Measurements from ENCODE around the gene TDP2. TPM values are rescaled to one million over a fixed set of nuclear protein-coding genes. Genes with fewer than 3 reads are reported as not detected.

TDP2 gene
- total and polyA plus RNA-seq, 9 of the 15 experiments (the other 6 are each of a cell fraction or from before 2014, with no cell fraction given) = 27.7 to 60.1 (median 31.8) TPM

DNA sequence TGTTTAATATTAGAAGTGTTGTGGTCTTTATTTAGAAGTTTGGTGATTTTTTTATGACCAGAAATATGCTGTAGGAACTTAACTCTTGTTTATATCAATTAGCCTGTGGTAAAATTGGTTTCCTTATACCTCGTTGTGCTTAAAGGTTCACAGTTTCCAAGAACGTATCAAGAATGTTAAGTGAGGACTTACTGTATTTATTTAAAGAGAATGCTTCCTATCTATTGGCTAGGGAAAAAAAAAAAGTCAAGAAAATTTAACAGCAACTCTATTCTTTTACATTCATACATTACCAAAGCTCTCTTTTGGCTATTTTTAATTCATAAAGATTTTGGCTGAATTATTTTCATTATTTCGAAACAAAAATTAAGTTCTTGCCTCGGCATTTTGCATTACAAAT is 22.3 kb downstream of the TDP2 start:
- Histone ChIP-seq H3K79me2 (ENCODE audit: control insufficient read depth, insufficient read depth, low read length) (no peaks in the 10 kb centered on the region), H3K4me1 (replicated peaks in 1 of 2; ENCODE audit: control insufficient read depth in 2 of 2, insufficient read depth in 2 of 2, low read length in 2 of 2) (peaks cover 7 to 11% of the 10 kb centered on the region in 2 experiments; a peak in 4 of 5 replicates), H2AFZ (ENCODE audit: low read depth, low read length) (no peak overlapping the region), H4K20me1 (replicated peaks; ENCODE audit: control insufficient read depth, insufficient read depth, low read length) (no peaks in the 10 kb centered on the region), H3K4me2 (ENCODE audit: insufficient read depth, low read length) (no peak overlapping the region), H3K36me3 (ENCODE audit: control insufficient read depth, insufficient read depth, low read length) (no peaks in the 10 kb centered on the region), H3K27me3 (ENCODE audit: control insufficient read depth in 2 of 2, insufficient read depth in 2 of 2, low read length in 2 of 2) (peaks cover 10 to 12% of the 10 kb centered on the region in 2 experiments; a peak in 3 of 5 replicates), H3K9me1 (ENCODE audit: control insufficient read depth, insufficient read depth, low read length) (no peaks in the 10 kb centered on the region), H3K9ac (ENCODE audit: insufficient read depth in 1 of 2, low read depth in 2 of 2, low read length in 2 of 2) (no peak overlapping the region), H3K9me3 (replicated peaks; ENCODE audit: control insufficient read depth, insufficient read depth, low read depth, low read length) (no peaks in the 10 kb centered on the region), H3K27ac (ENCODE audit: extremely low read depth, low read depth, low read length) (no peak overlapping the region), H3K4me3 (no peak overlapping the region)
- 3% methylated on average over 4 of the region's 4 CpGs for WGBS (ENCODE audit: insufficient coverage, low coverage, missing lambda C conversion rate)
- FAIRE-seq (peak; percentile 6), ATAC-seq (no peak), DNase-seq (ENCODE audit: extremely low read depth in 1 of 4, low spot score in 3 of 4) (no peak)
- BruUV-seq (replicated peaks) = no TSS peak
- in situ Hi-C loops (cut with MboI) (no loop called here), intact Hi-C loops (cut with micrococcal nuclease) (no loop called here)
- ChIA-PET CTCF (ENCODE audit: low intra/inter-chr PET ratio) (no interaction called here), POLR2A (interaction anchor here (1.3 kb wide), 1 partner anchor 15 kb away, joined by 3 read pairs; no protein-coding TSS in a partner anchor)
- TF ChIP-seq XRCC5 (IDR thresholded peaks at IDR 0.05; ENCODE audit: low read depth, low read length) (no peak), POLR3G (IDR thresholded peaks at IDR 0.05; ENCODE audit: extremely low read depth, insufficient read length, insufficient replicate concordance) (no peak), FUS (optimal IDR thresholded peaks at IDR 0.05; ENCODE audit: low read depth, low read length) (no peak), ZNF12 (CRISPR knock-in tag; IDR thresholded peaks at IDR 0.05) (no peak), RBM15 (IDR thresholded peaks at IDR 0.05; ENCODE audit: insufficient read depth, low read length) (no peak), MLLT1 (IDR thresholded peaks at IDR 0.05) (no peak), POLR2A (conservative IDR thresholded peaks at IDR 0.05) (no peak), KLF13 (tag; IDR thresholded peaks at IDR 0.05; ENCODE audit: borderline replicate concordance, low read depth) (no peak), HEY1 (CRISPR knock-in tag; IDR thresholded peaks at IDR 0.05; ENCODE audit: borderline replicate concordance) (no peak), BRD9 (IDR thresholded peaks at IDR 0.05; ENCODE audit: low read depth, partially characterized antibody) (no peak)
